Renal cortex interstitium (tissue), 11 donors: Measurements from ENCODE around the gene APOC4. TPM values are rescaled to one million over a fixed set of nuclear protein-coding genes. Genes with fewer than 3 reads are reported as not detected.
"Not testable (repeated sequence)": the region's sequence is repeated elsewhere in the genome, so short reads cannot be mapped to it uniquely, and the experiment has no call there.

Experiments used
- DNase-seq, 11 donors: peaks; one replicate each; pipeline ENCODE4 v3.0.0-alpha.2; 2013; ENCODE audit warnings: low read depth in 9 of 11, low spot score in 4 of 11; ENCODE audit errors: extremely low read depth in 1 of 11
- polyA plus RNA-seq, 3 donors: library from polyadenylated mRNA; unstranded; fragments of 120-200 nt; gene quantifications; one replicate each; pipeline ENCODE4 v1.2.1, GENCODE V29; 2013; ENCODE audit not compliant: insufficient read length in 3 of 3

APOC4 gene
- polyA plus RNA-seq, 3 donors, result not detected

DNA sequence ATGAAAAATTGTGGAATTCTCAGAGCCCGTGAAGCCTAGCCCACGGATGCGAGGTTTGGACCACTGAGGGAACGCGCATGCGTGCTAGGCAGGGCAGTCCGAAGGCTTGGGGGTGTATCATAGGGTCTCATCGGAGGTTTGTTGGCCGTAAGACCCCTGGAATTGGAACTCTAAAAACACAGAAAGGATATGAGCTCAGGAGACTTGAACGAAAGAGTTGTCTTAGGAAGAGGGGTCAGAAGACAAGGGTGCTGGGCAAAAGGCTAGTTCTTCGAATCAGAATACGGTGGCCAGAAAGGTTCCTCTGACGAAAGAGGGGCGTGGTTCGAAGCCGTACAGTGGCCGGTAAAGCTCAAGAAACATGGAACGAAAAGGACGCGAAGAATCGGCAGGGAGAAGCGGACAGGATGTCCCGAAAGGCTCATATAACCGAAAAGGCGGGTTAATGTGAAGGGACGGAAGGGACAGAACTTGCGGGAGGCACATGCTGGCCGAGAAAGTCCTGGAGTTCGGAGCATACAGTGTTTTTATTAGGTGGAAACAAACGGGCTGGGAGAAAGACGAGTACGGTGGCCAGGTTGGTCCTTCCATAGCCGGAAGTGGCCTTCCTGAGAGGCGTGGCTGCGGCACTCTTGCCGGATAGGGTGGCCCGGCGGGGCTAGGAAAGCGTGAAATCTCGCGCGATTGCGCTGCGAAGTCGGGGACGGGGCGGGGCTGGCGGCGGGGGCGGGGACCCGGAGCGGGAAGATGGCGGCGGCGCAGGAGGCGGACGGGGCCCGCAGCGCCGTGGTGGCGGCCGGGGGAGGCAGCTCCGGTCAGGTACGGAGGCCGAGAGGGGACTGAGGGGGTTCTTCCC, 12.8 kb downstream of the APOC4 start, which contains the start of gene CLPTM1:
Gene CLPTM1 (plus strand): TSS at position 732 of the 856 bp plus-strand sequence. CDS start 16 bp downstream, at position 748.
- peak; percentile 88 to 99 (median 95) for DNase-seq

DNA sequence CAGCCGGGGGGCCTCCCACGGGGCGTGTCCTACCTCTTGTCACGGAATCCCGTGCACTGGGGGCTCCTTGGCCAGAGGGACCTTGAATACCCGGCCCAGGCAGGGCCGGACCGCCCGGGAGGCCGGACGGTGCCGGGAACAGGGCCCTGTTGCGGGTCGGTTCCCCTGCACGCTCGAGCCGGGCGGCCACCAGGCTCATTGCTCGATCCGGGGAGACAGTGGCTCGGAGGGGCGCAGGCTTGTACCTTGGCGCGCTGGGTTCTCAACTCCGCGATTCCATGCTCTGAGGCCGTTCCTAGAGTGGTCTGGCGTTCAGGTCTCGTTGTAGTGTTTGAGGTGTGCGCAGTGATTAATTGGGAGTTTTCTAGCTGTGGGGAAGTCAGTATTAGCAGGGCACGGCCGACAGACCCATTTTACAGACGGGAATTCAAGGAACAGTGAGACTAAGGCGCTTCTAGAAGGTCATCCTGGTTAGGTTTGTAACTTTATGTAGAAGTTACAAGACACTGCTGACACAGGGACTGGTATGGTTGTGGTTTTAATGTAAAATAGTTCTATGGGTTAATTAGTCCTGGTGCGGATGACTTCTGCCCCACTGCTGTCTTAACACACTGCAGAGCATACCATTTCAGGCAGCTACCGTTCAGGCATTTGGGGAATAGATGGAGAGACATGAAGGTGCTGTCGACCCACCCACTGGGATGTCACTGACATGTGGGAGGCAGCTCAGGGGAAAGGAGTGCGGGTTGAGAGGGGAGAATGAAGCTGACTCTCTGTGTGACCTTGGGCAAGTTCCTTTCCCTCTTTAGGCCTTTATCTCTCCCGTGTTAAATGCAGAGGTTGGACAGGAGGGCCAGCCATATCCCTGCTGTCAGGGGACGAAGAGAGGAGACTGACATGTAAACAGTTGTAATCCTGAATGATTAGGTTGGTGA, 13.7 kb downstream of the APOC4 start:
- DNase-seq, result no peak

DNA sequence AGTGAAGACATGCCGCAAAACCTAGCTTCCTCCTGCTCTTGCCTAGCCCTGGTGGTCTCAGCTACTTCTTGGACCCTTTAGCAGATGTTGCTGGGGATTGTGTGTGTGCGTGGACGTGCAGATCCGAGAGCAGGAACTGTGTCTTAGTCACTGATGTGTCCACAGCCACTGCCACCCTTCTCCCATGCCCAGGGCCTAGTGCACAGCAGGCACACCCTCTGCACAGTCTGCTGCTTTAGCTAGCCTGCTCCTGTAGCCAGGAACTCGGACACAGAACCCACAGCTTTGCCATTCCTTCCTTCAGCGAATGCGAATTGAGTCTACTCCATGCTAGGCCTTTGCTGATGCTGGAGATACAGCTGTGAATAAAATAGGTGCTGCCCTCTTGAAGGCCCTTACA, 15.5 kb downstream of the APOC4 start:
- no peak for DNase-seq

DNA sequence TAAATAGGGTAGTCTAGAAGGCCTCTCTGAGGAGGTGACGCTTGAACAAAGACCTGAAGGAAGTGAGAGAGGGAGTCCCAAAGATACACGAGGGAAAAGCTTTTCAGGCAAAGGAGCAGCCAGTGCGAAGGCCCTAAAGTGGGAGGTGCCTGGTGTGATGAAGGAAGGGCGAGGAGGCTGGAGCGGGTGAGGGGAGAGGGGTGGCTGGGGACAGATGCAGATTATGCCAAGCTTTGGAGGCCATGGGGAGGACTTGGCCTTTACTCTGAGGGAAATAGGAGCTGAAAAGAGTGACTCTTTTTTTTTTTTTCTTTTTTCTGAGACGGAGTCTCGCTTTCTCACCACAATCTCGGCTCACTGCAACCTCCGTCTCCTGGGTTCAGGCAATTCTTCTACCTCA, 16.1 kb downstream of the APOC4 start:
- no peak for DNase-seq

DNA sequence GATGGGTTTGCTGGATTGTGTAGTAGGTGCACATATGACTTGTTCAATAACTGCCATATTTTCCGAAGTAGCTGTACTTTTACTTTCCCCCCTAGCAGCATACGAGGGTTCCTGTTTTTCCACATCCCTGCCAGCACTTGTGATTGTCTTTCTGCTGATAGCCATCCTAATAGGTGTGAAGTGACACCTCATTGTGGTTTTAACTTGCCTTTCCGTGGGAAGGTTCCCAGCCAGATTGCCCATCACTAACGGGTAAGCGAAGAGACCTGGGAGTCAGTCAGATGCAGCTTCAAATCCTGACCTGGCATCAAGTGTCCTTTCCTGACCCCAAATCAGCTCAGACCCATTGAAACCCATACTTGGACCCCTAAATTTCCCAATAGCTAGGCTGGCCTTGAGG, 17.7 kb downstream of the APOC4 start:
- DNase-seq, result no peak

DNA sequence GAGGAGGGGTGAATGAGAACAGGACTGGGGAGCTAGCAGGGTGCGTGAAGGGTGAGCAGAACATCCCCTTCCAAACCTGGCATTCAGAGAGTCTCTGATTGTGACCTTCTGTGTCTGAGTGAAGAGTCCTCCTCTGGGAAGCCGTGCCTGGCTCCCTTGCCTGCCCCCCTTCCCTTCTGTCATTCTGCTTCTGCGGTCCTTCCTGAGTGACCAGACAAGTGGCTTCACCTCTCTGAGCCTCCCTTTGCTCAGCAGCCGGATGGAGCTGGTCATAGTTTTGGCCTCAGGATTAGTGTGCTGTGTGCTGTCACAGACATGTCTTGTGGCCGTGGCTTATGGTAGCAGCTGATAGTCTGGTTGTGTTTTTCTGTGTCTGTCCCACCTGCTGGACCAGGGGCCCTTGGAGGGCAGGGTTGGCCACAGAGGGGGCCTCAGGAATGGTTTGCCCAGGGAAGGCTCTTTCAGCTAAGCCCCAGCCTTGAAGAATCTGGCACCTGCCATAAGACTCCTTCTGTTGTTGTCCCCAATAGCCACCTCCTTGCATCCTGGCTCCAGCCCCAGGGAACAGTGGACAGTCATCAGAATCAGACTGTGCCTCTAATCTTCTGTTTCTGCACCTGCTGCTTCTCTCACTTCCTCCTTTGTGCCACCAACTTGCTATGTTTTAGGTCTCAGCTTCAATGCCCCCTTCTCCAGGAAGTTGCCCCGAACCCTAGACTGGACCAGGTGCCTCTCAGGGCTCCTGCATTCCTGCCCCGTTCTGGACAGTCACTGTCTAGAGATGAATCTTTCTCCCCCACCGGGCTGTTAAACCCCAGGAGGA, 19.1 kb downstream of the APOC4 start:
- DNase-seq, result no peak

DNA sequence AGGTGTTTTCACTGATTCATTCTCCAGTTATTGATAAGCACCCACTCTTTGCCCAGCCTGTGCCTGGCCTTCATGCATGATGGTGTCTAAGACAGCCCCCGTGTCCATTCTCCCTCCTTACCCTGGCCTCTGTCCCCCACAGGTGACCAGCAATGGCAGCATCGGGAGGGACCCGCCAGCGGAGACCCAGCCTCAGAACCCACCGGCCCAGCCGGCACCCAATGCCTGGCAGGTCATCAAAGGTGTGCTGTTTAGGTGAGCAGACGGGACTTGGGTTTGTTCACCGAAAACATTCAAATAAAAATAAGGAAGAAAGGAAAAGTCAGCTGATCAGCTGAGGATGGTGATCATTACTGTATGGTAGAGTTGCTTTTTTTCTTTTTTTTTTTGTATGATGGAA, 19.8 kb downstream of the APOC4 start:
- DNase-seq, result no peak

DNA sequence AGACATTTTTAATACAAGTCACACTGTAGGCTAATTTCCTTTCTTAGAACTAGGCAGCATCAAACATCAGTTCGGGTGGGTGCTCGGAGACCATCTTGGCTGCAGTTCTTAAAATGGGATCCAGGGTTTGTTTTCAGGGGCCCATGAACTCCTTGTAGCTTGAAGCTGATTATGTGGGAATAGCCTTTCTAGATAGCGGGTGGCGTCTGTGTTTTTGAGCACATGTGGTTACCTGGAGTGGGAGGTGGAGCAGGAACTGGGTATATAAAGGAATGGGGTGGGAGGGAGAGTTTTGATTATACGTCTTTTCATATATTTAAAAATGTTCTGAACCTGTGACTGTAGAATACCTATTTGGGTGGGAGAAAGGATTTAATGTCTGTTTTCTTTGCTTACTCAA, 26.1 kb downstream of the APOC4 start:
- DNase-seq, result no peak

DNA sequence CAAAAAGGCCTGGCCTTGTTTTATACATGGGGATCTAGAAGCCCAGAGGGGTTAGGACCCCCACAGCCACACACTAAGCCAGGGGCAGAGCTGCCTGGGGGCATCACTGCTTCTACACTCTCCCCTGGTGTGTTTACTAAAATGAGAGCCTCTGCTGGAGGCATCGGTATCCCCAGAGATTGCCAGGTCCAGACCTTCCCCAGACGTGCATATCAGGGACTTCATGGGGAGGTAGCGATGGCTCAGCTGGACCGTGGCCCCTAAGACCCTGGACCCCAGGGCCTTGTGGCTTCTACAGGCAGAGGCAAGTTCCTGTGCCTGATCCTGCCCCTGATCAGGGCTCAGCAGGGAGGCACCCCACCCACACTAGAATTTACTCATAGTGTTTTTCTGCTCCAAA, 26.6 kb downstream of the APOC4 start:
- DNase-seq, result no peak

DNA sequence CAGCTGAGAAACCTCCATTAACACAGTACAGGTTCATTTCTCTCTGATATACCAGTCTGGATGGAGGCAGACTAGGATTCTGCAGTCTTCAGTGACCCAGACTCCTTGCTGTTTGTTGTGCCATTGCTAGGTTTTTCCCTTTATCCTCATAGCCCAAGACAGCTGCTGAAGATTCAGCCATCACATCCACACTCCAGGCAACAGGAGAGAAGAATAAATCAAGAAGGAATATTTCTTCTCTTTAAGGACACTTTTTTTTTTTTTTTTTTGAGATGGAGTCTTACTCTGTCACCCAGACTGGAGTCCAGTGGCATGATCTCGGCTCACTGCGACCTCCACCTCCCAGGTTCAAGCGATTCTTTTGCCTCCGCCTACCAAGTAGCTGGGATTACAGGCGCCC, 27.4 kb downstream of the APOC4 start:
- no peak for DNase-seq

DNA sequence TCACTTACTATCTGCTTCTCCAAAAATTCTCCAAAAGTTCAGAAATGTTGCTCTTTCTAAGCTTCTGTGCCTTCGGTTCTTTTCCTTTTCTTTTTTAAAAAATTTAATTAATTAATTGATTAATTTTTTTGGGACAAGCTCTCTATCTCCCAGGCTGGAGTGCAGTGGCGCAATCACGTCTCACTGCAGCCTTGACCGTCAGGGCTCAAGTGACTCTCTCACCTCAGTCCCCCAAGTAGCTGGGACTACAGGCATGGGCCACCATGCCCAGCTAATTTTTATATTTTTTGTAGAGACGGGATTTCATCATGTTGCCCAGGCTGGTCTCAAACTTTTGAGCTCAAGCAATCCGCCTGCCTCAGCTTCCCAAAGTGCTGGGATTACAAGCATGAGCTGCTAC, 29.4 kb downstream of the APOC4 start:
- not testable (repeated sequence) for DNase-seq

DNA sequence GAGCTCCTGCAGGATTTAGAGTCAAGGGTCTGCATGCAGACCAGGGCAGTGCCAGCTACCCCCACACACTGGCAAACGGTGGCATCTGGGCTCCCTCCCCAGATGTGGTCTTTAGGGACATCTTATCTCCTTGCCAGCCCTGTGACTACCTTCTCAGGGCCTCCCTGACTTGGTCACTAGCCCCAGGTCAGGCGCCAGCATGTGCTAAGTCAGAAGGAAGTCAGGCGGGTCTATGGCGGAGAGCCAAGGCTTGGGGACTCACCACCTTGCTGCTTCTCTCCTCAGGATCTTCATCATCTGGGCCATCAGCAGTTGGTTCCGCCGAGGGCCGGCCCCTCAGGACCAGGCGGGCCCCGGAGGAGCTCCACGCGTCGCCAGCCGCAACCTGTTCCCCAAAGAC, 30.8 kb downstream of the APOC4 start:
- no peak for DNase-seq

DNA sequence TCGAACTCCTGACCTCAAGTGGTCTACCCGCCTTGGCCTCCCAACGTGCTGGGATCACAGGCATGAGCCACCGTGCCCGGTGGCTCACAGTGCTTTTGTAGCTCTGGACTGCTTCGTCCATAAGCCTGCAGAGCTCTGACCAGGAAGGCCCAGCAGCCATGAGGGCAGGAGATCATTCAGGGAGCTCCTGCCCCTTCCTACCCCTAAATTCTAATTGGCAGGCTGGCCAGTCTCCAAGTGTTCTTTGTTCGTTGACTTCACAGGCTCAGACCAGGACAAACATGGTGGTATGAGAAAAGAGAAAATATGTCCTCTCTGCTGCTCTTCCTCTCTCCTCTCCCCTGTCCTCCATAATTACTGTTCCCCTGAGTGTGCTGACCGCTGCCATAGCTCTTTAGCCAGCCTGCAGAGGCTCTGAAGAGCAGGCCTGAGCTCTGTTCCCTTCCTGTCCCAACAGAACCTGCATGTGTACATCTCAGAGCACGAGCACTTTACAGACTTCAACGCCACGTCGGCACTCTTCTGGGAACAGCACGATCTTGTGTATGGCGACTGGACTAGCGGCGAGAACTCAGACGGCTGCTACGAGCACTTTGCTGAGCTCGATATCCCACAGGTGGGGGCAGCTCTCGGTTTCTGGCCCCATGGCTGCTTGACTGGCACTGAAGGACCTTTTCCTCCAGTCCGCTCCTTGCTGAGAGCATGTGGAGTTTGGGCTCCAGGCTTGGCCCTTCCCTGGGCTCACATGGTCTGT, 32.1 kb downstream of the APOC4 start:
- DNase-seq, result no peak

DNA sequence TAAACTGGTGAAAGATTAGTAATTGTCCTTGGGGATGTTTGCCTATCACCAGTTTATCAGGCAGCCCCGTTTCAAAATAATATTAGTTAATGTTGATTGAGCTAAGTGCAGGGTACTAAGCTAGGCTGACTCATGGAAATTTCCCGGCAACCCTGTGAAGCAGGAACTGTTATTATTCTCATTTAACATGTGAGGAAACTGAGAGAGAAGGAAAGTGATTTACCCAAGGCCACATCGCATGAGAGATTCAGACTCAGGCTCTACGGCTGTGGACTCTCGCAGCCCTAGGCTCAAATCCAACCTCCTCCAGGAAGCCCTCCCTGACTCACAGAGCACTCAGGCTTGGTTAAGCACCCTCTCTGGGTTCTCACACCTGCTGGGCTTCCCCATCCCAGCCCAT, 32.8 kb downstream of the APOC4 start:
- DNase-seq, result no peak

DNA sequence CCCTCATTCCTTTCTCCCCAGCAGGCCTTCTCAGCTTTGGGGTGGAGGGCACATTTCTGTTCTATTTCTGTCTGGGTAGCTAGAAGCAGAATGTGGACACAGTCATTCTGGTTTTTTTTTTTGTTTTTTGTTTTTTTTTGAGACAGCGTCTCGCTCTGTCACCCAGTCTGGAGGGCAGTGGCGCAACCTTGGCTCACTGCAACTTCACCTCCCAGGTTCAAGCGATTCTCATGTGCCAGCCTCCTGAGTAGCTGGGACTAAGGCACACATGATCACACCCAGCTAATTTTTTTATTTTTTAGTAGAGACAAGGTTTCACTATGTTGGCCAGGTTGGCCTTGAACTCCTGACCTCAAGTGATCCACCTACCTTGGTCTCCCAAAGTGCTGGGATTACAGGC, 33.4 kb downstream of the APOC4 start:
- no peak for DNase-seq

DNA sequence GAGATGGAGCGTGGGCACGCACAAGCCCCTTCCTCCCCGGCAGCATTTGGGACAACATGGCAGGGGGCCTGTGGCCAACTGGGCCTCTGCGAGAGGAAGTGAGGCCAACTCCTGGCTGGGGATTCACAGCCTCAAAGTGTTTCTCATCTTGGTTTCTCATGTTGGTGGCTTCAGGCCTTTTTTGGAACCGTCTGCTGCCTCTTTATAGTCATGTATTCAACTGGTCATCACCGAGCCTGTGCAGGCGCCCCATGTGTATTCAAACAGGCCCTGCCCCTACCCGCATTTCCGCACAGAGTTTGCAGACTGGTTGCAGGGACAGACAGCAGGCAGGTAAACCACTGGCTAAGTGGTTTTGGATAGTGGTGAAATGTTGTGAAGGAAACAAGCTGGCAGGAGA, 42.0 kb downstream of the APOC4 start:
- DNase-seq, result no peak

DNA sequence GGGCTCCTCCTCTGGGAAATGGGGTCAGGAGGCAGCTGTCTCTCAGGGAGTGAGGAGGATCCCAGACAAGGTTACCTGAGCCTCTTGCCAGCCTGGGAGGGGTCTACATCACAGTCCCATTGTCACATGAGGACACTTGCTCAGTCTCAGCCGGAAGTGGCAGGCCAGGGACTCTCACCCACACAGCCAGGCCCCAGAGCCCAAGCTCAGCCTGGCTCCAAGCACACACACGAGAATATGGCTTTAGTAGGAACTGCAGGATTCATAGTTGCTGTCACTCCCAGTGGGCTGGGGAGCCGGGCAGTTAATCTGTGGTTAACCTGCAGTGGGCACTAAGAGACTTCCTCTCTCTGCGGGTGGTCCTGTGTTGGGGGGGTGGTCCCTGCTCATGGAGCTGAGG, 43.4 kb downstream of the APOC4 start:
- DNase-seq, result no peak

DNA sequence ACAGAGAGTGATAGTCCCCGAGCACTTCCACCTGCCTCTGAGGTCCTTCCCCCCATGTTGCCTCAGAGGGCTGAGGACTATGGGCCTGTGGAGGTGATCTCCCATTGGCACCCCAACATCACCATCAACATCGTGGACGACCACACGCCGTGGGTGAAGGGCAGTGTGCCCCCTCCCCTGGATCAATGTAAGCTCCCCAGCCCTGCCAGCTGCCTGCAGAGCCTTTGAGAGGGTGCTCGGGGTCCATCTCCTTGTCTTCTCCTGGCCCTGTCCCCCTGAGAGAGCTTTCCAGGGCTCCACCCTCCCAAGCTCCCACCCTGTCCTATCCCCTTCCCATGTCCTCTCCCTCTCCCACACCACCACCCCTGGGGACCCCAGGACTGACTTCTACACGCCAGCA, 44.4 kb downstream of the APOC4 start:
- no peak for DNase-seq
